BLaER1 (cell line): ENCODE results near the gene CTNNA2.

ENCODE experiments used
- H3K27ac ChIP-seq: shearing (Covaris generic); formaldehyde crosslinking; 2 replicates; pipeline ENCODE4 v1.8.1; 2022
- H3K27me3 ChIP-seq: shearing (Covaris generic); formaldehyde crosslinking; 2 replicates; pipeline ENCODE4 v1.8.1; 2022
- H3K36me3 ChIP-seq: shearing (Covaris generic); formaldehyde crosslinking; 2 replicates; pipeline ENCODE4 v1.8.1; 2022
- H3K4me1 ChIP-seq: shearing (Covaris generic); formaldehyde crosslinking; 2 replicates; pipeline ENCODE4 v1.8.1; 2022
- H3K4me2 ChIP-seq: shearing (Covaris generic); formaldehyde crosslinking; 2 replicates; pipeline ENCODE4 v1.8.1; 2022
- H3K4me3 ChIP-seq: shearing (Covaris generic); formaldehyde crosslinking; 2 replicates; pipeline ENCODE4 v1.8.1; 2022
- H3K9ac ChIP-seq: shearing (Covaris generic); formaldehyde crosslinking; 2 replicates; pipeline ENCODE4 v1.8.1; 2022
- H3K9me3 ChIP-seq: shearing (Covaris generic); formaldehyde crosslinking; 2 replicates; pipeline ENCODE4 v1.8.1; 2022
- H4K20me1 ChIP-seq: shearing (Covaris generic); formaldehyde crosslinking; 2 replicates; pipeline ENCODE4 v1.8.1; 2022
- Cebpa-rat ChIP-seq: shearing (Covaris generic); IDR thresholded peaks from 2 replicates; pipeline ENCODE4 v1.8.1; 2022

Gene CTNNA2

DNA sequence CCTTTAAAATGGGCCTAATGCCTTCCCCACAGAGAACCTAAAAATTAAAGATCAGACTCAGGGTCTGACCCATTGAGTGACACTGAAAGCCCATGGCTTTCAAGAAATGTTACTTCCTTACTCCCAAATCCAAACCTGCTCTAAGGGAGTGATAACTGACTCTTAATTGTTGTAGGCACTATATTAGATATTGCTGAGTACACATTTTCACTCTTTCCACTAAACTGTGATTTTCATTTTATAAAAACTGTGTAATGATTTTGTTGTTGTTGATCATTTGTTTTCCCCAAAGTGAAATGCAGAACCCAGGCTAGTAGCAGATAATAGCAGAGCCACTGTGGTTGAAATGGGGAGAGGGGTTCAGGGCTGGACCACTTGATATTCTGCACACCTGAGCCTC is 704.6 kb downstream of the CTNNA2 start:
- Histone ChIP-seq H3K4me1 (peaks cover 5% of the 10 kb centered on the region; the same call in 1 of the 2 replicates), H3K4me2 (no peak overlapping the region), H4K20me1 (no peaks in the 10 kb centered on the region), H3K4me3 (no peak overlapping the region), H3K9ac (no peak overlapping the region), H3K9me3 (peaks cover 16% of the 10 kb centered on the region), H3K27ac (no peak overlapping the region), H3K27me3 (no peaks in the 10 kb centered on the region), H3K36me3 (no peaks in the 10 kb centered on the region)
- no peak for TF ChIP-seq Cebpa-rat

DNA sequence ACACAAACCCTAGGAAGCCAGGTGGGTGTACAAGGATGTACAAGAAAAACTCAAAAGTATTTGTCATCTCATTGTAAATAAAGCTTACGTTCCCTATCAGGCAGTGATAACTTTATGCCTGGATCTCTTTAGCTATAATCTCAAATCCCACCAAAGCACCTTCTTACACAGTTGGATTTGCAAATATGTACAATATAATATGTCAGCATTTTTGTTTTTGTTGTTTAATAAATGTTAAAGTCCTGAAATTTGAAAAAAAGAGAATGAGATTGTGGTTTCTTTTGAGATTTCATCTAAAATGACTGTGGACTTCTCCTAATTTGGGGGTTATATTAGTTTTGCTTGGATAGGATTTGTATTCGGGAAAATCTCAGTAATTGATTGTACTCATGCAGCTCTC is 709.8 kb downstream of the CTNNA2 start:
- H3K9me3 ChIP-seq, result no peaks in the 10 kb centered on the region
- H3K4me1 ChIP-seq, result peaks cover 5% of the 10 kb centered on the region; the same call in 1 of the 2 replicates
- no peak overlapping the region for H3K27ac ChIP-seq
- H3K4me3 ChIP-seq, result no peak overlapping the region
- no peak overlapping the region for H3K9ac ChIP-seq
- H3K36me3 ChIP-seq, result no peaks in the 10 kb centered on the region
- no peak for TF ChIP-seq Cebpa-rat
- H3K4me2 ChIP-seq, result no peak overlapping the region
- H3K27me3 ChIP-seq, result no peaks in the 10 kb centered on the region
- H4K20me1 ChIP-seq, result no peaks in the 10 kb centered on the region

DNA sequence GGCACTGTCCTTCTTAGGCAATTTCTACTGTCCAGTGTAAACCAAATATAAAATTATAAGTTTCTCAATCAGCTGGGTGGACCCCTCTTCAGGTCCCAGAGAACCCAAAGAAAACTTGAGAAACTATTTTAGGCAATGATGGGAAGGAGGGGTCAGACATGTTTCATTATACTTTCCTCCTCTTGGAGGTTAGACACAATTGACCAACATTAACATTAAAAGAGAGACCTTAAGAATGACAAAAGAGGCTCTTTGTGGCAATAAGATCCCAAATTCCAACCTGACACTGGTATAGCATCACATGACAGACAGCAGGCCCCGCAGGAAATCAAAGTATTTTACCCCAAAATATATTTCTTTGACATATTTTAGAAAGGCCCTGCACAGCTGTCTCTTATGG is 718.6 kb downstream of the CTNNA2 start:
- H3K27ac ChIP-seq, result no peak overlapping the region
- no peak overlapping the region for H3K9ac ChIP-seq
- H3K4me1 ChIP-seq, result no peaks in the 10 kb centered on the region
- H3K4me3 ChIP-seq, result no peak overlapping the region
- H3K9me3 ChIP-seq, result no peaks in the 10 kb centered on the region
- no peak overlapping the region for H3K4me2 ChIP-seq
- no peaks in the 10 kb centered on the region for H3K27me3 ChIP-seq
- no peaks in the 10 kb centered on the region for H4K20me1 ChIP-seq
- no peak for TF ChIP-seq Cebpa-rat
- H3K36me3 ChIP-seq, result no peaks in the 10 kb centered on the region

DNA sequence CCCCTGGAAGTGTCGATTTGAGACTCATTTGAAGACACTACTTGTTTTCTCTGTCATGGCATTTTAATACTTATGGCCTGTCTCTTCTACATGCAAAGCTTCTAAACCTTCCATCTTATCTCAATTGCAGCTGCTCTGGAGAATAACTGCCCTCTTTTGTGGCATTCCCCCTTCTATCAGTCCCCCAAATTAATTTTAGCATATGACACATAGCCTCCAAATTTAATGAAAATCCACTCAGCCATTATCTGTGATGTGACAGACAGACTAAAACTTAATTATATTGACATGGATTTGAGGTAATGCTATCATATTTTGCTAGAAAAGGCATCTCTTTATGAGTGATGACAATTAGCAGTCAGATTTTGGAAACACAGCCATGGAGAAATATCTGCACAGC is 720.5 kb downstream of the CTNNA2 start:
- H4K20me1 ChIP-seq, result no peaks in the 10 kb centered on the region
- H3K4me2 ChIP-seq, result no peak overlapping the region
- TF ChIP-seq Cebpa-rat, result no peak
- no peaks in the 10 kb centered on the region; the same call in 1 of the 2 replicates for H3K9me3 ChIP-seq
- no peaks in the 10 kb centered on the region for H3K4me1 ChIP-seq
- H3K9ac ChIP-seq, result no peak overlapping the region
- no peak overlapping the region for H3K27ac ChIP-seq
- H3K4me3 ChIP-seq, result no peak overlapping the region
- no peaks in the 10 kb centered on the region for H3K36me3 ChIP-seq
- no peaks in the 10 kb centered on the region for H3K27me3 ChIP-seq

DNA sequence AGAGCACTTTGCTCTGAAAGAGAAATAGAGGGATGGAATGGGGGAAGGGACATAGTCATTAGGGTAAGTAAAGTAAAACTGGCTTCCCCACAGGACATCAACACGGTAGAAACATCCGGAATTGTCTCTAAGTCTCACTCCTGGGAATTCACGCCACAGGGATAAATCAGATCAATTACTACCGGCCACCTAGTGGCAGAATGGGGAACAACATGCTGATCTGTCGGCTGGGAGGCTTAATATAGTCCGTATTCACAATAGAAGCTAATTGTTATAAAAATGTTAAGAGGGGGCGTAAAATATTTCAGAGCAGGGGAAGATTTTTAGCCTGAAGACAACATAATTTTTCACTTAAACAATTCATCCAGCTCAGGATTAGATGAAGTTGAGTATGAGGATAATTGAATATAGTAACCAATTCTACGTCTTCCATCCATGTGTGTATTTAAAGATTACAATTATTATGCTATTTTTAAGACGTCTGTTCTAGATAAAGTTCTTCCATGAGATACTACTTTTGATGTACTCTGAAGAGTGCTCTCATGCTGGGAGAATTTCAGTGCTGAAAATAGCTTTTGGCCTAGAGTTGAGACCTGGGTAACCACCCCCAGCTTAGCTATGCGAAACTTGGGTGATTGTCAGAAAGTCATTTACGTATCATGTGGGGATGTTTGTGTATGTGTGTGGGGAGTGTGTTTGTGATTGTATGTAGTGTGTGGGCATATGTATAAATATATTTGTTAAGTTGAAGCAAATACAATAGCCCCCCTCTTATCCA is 726.0 kb downstream of the CTNNA2 start:
- no peaks in the 10 kb centered on the region for H3K36me3 ChIP-seq
- no peak overlapping the region for H3K9ac ChIP-seq
- H3K4me1 ChIP-seq, result peaks cover 23% of the 10 kb centered on the region
- H3K27ac ChIP-seq, result no peak overlapping the region
- no peak overlapping the region for H3K4me3 ChIP-seq
- H4K20me1 ChIP-seq, result no peaks in the 10 kb centered on the region
- no peaks in the 10 kb centered on the region; the same call in 1 of the 2 replicates for H3K9me3 ChIP-seq
- no peak for TF ChIP-seq Cebpa-rat
- H3K27me3 ChIP-seq, result no peaks in the 10 kb centered on the region
- no peak overlapping the region for H3K4me2 ChIP-seq

- no peak for TF ChIP-seq Cebpa-rat
- Histone ChIP-seq H4K20me1 (no peaks in the 10 kb centered on the region), H3K27me3 (no peaks in the 10 kb centered on the region), H3K9me3 (no peaks in the 10 kb centered on the region; the same call in 1 of the 2 replicates), H3K4me1 (peaks cover 58% of the 10 kb centered on the region), H3K4me2 (peak overlapping the region; percentile 63), H3K9ac (no peak overlapping the region; the same call in 1 of the 2 replicates), H3K4me3 (no peak overlapping the region), H3K36me3 (no peaks in the 10 kb centered on the region), H3K27ac (peak overlapping the region; percentile 1; the same call in 1 of the 2 replicates)
These were observed 729.6 kb downstream of the CTNNA2 start for GRCh38 chr2:80242355-80242910.

DNA sequence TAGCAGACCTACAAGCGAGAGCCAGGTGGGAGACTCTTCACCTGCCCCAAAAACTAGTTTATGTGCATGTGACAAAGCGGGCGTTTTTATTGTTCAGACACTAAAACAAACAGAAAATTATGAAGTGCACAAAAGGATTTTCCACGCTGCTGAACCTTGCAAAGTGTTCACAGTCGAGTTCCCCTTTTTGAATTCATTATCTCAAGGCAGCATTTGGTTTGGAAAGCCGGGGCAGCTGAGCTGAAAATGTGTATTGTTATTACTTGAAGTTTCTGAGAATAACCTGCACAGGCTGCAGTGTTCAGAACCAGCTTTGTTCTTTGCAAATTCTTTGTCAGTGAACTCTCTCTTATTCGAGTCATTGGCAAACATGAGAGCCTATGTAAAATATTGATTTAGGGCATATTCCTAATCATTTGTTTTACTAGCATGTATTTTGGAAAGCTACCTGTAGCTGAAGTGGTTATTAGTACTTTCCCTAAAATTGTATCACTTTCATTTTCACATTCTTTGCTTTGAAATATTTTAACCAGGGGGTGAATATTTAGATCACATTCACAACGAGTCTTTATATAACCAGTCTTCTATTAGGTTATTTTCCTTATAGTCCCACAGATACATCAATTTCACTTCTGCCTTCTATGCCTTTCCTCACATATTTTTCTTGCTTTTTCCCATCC is 732.2 kb downstream of the CTNNA2 start:
- Histone ChIP-seq H3K4me2 (peak overlapping the region; percentile 83), H3K4me1 (peaks cover 78% of the 10 kb centered on the region), H3K9ac (peak overlapping the region; percentile 26), H4K20me1 (no peaks in the 10 kb centered on the region), H3K27me3 (no peaks in the 10 kb centered on the region), H3K4me3 (0 out of 2 replicates have a peak overlapping the region, but pooled peaks have one; percentile 12), H3K27ac (peak overlapping the region; percentile 75), H3K36me3 (no peaks in the 10 kb centered on the region), H3K9me3 (no peaks in the 10 kb centered on the region)
- TF ChIP-seq Cebpa-rat, result no peak

GRCh38 chr2:80246534-80246933 is 733.7 kb downstream of the CTNNA2 start:
- H3K27ac ChIP-seq, result peak overlapping the region; percentile 40; the same call in 1 of the 2 replicates
- peaks cover 4% of the 10 kb centered on the region; the same call in 1 of the 2 replicates for H3K9me3 ChIP-seq
- H3K4me2 ChIP-seq, result peak overlapping the region; percentile 83
- H3K36me3 ChIP-seq, result no peaks in the 10 kb centered on the region
- H3K9ac ChIP-seq, result no peak overlapping the region; the same call in 1 of the 2 replicates
- no peaks in the 10 kb centered on the region for H3K27me3 ChIP-seq
- H3K4me3 ChIP-seq, result no peak overlapping the region
- peaks cover 78% of the 10 kb centered on the region for H3K4me1 ChIP-seq
- no peak for TF ChIP-seq Cebpa-rat
- H4K20me1 ChIP-seq, result no peaks in the 10 kb centered on the region

DNA sequence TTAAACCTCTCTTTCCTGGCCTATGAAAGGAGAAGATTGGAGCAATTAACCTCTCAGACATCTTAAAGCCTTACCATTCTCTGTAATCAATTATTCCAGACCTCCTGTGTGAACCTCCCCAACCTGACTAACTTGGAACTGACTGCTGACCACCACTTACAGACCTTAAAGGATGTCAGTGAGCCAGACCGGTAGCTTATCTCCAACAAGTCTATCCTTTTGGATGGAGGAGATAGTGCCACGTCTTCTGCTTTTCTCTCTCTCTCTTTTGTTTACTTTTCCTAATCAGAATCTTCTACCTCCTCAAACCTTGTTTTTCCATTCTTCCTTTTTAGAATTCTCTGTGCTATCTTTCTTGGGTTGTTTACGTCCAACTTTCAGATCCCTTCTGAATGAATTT is 734.5 kb downstream of the CTNNA2 start:
- H3K36me3 ChIP-seq, result no peaks in the 10 kb centered on the region
- TF ChIP-seq Cebpa-rat, result no peak
- H3K4me1 ChIP-seq, result peaks cover 70% of the 10 kb centered on the region
- H3K4me2 ChIP-seq, result peak overlapping the region; percentile 83
- H3K4me3 ChIP-seq, result no peak overlapping the region
- H3K27me3 ChIP-seq, result no peaks in the 10 kb centered on the region
- peak overlapping the region; percentile 13; the same call in 1 of the 2 replicates for H3K9ac ChIP-seq
- H4K20me1 ChIP-seq, result no peaks in the 10 kb centered on the region
- peak overlapping the region; percentile 40; the same call in 1 of the 2 replicates for H3K27ac ChIP-seq
- peaks cover 6% of the 10 kb centered on the region; the same call in 1 of the 2 replicates for H3K9me3 ChIP-seq
